GM19372 (cell line): ENCODE data around the gene ABCB6.

ENCODE experiments used
- ATAC-seq: cut with Tn5 transposase; IDR thresholded peaks from one replicate; pipeline ENCODE4 v1.9.1; 2021; ENCODE audit warnings: mild to moderate bottlenecking, low read depth, moderate library complexity; ENCODE audit not compliant: unreplicated experiment

Gene ABCB6

DNA sequence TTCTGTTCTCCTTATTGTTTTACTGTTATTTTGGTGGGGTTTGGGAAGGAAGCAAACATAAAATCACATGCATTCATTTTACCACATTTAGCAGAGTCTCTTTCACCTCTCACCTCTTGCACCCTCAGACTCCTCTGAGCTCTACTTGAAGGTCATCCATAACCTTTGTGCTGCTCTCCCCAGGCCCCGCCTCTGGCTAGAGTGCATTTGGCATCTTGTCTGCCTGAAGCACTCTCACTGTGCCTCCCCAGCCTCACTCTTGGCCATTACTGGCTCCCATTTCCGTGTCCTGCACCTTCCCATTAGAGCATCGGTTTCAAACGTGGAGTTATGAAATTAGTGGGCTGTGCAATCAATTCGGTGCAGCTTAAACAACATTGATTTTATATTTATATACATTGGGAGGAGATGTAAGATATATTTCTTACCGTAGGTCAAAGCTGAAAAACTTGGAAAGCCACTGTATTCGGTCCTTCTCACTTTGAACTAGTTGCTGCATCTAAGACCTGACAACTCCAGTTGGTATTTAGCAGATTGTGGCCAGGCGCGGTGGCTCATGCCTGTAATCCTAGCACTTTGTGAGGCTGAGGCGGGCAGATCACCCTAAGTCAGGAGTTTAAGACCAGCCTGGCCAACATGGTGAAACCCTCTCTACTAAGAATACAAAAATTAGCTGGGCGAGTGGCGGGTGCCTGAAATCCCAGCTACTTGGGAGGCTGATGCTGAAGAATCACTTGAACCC, 19.1 kb downstream of the ABCB6 start:
- ATAC-seq: no peak

DNA sequence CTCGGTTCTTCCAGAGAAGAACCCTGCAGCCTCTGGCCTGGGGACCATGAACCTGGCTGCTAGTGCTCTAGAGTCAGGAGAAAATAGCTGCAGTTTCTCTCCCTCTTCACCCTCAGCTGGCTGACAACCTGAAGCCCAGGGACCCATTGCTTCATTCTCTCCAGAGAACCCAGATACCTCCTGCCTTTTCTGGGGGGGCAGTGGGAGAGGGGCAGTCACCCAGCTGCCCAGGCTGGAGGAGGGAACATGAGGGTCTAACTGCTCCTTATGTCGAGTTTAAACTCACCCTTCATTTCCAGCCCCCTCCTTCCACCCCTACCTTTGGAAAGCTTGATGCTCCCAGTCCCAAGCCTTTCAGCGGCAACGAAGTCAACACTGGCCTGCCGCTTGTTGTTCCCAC, 19.8 kb downstream of the ABCB6 start:
- ATAC-seq: no peak

DNA sequence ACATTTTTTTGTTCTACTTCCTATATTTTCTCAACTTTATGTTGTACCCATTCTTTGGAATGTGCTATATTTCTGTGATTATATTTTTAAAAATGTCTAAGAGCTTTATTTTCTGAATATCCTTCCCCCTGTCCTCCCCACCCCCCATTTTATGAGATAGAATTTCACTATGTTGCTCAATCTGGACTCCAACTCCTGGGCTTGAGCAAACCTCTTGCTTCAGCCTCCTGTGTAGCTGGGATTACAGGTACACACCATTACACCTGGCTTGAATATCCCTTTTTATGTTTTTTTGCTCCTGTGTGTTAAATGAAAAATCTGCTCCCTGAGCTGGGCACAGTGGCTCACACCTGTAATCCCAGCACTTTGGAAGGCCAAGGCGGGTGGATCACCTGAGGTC, 21.4 kb downstream of the ABCB6 start:
- no peak for ATAC-seq

DNA sequence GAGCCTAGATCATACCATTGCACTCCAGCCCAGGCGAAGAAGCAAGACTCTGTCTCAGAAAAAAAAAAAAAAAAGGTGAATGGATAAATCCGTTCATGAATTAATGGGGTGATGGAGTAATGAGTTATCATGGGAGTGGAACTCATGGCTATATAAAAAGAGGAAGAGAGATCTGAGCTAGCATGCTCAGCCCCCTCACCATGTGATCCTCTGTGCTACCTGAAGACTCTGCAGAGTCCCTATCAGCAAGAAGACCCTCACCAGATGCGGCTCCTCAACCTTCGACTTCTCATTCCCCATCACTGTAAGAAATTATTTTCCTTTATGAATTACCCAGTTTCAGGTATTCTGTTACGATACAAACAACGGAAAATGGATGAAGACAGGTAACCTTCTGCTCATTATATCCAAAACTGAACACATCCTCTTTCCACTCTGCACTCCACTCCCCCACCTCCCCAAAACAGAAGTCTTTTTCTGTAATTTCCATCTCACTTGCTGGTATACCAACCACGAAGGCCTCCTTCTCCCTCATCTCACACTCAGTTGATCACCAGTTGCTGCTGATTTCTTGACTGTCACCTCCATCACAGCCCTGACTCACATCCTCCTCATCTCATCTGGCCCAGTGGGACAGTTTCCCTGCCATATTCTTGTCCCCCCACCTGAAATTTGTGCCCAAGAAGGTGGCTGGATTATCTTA, 31.9 kb downstream of the ABCB6 start:
- ATAC-seq: peak; percentile 51

DNA sequence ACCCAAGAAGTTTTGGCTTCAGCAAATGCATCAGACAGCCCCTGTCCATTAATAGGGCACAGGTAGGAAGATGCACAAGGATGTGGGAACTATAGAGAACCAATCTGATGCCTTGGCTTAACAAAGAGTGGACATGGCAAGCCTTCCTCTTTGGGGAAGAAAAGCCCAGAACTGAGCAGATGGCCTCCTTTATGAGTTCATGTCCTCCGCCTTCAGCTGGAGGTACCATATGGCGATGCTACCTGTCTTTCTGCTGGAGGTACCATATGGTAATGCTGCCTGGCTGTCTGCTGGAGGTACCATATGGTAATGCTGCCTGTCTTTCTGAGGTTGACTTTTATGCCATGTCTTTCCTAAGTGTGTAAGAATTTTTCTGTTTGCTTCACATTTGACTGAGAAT, 34.6 kb downstream of the ABCB6 start:
- no peak for ATAC-seq

DNA sequence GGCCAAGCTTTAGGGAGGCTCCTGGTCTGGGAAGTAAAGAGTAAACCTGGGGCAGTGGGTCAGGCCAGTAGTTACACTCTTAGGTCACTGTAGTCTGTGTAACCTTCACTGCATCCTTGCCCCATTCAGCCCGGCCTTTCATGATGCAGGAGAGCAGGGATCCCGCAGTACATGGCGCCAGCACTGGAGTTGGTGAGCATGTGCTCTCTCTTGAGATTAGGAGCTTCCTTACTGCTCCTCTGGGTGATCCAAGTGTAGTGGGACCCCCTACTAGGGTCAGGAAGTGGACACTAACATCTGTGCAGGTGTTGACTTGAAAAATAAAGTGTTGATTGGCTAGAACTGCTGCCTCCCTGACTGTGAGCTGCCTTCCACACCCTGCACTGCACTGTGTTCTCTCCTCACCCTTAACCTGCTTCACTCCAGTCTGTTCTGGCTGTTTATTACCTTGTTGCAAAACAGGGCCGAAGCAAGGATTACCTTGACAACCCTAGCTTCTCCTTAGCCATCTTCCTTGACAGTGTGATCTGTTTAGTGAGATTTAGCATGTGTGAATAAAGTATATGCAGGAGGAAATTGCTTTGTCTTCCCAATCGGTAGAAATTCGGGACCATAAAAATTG, 35.5 kb downstream of the ABCB6 start:
- ATAC-seq: no peak

DNA sequence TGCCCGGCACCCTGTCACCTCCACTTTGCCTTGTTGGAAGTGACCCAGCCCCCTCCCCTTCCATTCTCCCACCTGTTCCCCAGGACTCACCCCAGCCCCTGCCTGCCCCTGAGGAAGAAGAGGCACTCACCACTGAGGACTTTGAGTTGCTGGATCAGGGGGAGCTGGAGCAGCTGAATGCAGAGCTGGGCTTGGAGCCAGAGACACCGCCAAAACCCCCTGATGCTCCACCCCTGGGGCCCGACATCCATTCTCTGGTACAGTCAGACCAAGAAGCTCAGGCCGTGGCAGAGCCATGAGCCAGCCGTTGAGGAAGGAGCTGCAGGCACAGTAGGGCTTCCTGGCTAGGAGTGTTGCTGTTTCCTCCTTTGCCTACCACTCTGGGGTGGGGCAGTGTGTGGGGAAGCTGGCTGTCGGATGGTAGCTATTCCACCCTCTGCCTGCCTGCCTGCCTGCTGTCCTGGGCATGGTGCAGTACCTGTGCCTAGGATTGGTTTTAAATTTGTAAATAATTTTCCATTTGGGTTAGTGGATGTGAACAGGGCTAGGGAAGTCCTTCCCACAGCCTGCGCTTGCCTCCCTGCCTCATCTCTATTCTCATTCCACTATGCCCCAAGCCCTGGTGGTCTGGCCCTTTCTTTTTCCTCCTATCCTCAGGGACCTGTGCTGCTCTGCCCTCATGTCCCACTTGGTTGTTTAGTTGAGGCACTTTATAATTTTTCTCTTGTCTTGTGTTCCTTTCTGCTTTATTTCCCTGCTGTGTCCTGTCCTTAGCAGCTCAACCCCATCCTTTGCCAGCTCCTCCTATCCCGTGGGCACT, 36.2 kb downstream of the ABCB6 start:
- ATAC-seq: no peak

DNA sequence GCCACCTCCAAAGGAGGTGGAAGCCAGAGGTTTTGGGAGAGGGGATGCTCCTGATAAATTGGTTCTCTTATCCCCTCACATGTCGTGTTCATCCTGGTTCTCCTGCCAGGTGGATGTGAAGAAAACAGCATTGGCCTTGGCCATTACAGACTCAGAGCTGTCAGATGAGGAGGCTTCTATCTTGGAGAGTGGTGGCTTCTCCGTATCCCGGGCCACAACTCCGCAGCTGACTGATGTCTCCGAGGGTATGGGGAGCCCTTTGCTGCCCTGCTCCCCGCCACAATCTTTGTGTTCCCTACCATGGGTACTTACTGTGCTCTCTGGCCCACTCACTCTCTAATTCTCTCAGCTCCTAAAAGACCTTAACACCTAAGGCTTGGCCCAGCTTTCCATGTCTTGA, 37.2 kb downstream of the ABCB6 start:
- no peak for ATAC-seq

DNA sequence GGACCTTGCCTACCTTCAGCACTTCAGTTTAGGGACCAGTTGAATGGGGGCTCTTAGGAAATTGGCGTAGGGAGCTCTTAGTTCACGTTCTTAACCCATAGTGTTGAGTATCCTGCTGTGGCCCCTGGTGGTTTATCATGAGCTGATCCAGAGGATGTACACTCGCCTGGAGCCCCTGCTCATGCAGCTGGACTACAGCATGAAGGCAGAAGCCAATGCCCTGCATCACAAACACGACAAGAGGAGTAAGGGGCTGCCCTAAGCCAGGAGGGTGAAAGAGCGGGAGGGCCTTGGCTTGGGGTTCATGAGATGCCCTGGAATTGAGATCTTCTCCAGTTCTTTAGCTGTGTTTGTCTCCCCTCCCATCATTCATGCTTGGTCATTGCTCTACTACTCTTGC, 37.8 kb downstream of the ABCB6 start:
- ATAC-seq: no peak

DNA sequence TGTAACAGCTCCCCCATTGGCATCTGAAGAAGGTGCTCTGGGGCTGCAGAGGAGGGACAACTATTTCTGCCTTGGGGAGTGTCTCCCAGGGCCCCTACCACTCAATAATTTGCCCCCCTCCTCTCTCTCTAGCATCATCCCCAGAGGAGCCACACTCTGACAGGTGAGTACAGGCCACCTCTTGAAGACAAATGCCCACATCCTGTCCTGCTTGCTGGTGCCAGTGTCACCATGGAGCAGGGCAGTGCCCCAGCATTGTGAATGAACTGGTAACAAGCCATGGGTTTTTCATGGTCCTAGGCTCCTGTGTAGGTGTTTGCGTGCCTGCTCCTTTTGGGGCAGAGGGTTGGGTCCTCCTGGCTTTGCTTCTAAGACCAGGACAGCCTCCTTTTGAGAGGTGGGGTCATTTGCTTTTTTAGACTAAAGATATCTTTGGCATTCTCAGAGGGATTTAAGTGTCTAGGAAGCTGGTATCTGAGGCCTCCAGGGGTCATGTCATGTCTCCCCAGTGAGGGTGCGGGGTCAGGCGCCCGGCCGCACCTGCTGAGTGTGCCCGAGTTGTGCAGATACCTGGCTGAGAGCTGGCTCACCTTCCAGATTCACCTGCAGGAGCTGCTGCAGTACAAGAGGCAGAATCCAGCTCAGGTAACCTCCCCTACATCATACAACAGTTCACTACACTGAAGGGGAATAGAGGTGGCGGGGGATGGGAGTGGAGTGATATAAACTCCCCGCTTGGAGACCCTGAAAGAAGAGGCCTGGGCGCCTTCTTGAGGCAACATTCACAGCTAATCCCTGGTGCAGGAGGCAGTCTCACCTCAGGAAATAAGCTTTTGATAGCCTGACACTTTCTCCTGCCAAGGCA, 38.9 kb downstream of the ABCB6 start:
- ATAC-seq: no peak

DNA sequence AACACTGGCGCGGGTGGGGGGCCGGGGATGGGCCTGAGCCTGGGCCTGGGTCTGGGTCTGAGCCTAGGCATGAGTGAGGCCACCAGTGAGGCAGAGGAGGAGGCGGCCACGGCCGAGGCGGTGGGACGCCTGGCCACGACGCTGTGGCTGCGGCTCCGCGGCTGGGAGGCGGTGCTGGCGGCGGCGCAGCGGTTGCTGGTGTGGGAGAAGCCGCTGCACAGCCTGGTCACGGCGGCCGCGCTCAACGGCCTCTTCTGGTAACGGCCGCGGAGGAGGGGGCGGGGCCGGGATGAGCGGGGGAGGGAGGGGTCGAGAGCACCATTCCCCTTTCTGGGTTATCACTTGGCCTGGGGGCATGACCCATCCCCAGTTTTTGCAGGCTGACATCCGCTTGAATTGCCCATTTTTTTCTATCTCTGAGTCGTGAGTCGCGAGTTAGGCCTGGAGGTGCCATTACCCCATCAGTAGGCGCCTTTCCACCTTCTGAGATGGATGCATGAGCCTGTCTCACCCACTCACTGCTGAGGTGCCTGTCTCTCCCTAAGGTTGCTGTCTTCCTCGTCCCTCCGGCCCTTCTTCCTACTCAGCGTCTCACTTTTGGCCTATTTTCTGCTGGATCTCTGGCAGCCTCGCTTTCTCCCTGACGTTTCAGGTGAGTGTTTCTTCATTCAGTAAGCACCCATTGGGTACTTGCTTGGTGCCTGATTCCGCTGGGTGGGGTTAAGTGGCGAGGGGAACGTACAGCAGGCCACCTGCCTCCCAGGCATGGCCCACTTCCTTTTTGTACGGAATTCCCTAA, 40.2 kb downstream of the ABCB6 start:
- ATAC-seq: peak; percentile 15

DNA sequence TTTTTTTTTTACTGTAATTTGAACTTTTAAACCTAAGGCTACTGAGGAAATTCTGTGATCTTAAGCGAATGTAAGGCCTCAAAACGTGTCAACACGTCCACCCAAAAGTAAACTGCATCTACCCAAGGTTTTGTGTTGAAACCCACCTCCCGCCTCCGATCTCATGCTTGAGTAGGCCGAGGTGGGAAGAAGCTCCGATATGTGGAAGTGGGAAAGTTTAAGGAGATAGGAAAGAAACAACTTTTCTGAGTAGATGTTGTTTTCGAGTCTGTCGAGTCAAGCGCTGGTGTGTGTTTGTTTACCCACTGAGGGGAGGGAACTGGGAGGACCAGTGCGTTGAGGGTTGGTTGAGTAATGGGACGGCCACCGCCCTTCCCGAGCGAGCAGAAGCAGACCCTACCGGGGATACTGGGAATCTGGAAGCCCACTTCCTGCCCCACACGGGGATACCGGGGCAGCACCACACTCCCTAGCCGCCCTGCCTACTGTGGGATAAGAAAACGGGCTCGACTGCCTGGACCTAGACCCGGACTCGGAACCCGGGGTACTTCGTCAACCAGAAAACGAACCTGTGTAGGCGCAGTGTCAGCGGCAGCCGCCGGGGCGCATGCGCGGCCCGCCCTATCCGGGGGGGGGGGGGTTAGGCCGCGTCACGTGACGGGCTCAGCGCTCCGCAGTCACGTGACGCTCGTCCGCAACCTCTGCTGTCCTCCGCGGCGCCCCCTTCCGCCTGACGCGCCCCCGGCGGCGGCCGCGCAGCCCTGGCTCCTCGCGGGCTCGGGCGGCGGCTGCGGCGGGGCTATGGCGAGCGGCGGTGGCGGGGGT, 41.0 kb downstream of the ABCB6 start, which contains the start of gene RETREG2:
Gene RETREG2 (plus strand): TSS at position 724 of the 825 bp plus-strand sequence. CDS start 78 bp downstream, at position 802.
- peak; percentile 39 for ATAC-seq

DNA sequence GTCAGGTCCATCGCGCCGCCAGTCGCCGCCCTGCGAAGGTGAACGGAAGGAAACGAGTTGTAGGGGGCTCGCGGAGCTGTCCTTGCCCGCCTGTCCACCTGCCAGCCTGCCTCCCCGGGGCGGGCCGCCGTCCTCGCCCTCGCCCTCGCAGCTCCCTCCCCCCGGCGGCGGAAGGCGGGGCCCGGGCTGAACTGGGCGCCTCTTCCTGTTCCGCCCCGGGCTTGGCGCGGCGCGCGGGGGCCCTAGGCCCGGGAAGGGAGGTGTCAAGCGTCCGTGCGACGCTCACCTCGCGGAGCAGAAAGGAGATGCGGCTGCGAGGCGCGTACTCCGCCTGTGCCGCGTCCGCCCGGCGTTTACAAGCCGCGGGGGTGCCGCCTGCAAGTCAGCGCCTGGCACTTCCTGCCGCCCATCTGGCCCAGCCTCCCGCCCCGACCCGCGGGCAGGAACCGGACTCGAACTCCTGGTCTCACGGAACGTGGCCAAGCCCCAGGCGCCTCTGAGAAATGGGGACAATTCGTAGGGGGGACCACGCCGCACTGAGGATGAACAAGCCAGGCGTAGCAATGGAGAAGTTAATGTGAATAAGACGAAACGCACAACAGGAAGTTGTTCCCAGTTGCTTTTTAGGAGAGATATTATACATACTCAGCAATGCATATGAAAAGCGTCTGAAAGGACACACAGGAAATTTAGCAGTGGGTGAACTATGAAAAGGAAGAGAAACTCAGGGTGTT, 41.8 kb downstream of the ABCB6 start, which contains the start of gene CNPPD1:
Gene CNPPD1 (minus strand): TSS at position 108 of the 734 bp plus-strand sequence. CDS start 97 bp downstream, at position 11.
- ATAC-seq: peak; percentile 65

DNA sequence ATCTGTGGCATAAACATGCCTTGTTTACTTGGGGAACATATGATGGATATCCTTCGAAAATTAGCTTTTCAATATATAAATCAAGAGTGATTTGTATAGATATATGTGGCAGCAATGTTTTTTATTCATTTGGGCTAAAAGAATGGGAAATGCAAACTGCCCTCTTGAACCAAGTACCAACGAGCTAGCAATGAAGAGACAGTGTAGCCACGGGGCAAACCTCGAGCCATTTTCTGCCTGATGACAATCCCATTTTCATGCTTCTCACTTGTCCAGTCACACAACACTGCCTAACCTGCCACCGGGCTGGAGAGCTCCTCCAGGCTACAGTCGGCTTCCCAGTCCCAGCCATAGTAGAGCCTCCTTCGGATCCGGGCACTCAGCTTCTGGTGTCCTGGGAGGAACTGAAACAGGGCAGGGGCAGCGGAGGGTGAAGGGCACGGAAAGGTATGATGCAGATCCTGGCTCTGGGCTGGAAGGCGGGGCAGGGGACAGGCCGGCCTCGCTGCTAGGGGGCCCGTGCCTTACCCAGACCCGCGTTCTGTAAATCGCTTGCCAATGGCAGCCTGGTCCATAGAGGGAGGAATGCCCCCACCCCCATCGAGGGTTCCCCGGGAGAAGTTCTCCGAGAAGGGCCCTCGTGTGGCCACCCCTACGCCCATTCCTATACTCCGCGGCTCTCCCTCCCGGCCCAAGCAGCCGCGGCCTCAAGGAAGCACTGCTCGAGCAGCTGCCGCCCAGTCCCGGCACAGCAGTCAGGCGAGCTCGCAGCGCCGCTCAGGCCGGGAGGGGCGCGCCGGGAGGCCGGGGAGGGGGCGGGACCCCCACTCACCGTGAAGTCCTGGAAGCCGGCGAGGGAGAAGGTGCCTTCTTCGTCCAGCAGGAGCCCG, 42.6 kb downstream of the ABCB6 start:
- ATAC-seq: peak; percentile 14

DNA sequence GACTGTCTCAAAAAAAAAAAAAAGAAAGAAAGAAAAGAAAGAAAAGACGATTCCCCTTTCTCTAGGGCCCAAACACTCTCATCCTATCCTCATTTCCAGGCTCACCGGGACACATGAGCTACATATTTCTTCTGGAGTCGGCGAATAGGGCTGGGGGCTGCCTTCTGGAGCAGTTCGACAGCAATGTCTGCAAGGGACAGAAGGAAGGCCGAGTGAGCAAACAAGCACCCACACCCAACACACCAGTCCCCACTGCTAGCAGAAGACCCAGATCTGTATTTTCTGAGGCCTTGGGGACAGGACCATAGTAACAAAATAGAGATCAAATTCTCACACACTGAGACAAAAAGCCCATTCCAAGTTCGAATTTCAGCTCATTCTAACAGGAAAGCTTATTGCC, 43.3 kb downstream of the ABCB6 start:
- no peak for ATAC-seq

DNA sequence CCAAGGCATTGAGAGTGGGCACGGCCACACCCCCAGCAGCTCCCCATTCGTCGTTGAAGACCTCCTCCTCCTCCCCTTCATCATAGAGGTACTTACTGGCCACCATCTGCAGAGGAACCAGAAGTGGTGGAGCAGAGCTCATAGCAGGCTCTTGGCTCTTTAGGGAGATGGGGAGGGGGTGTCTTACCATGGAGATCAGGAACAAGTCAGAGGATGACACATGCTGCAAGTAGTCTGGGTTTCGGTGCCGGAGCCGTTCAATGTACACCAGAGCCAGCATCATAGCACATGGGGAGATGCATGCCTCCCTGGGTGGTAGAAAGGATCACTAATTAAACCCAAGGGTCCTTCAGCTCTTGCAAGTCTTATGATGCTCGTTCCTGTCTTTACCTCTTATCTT, 44.0 kb downstream of the ABCB6 start:
- ATAC-seq: no peak
